K562 (cell line): ENCODE results near the gene TMEM217. TPM values are rescaled to one million over a fixed set of nuclear protein-coding genes. Genes with fewer than 3 reads are reported as not detected.

Source experiments
- ATAC-seq: fragments of 200-7000 bp; cut with Tn5 transposase; 3 replicates; pipeline ENCODE4 v1.9.1; 2020; ENCODE audit warnings: moderate library complexity
- BruUV-seq: library from RNA; stranded (reverse); fragments of 400-500 nt; replicated peaks from 2 replicates; lab custom pipeline; 2021; lab: Mats Ljungman, UMichigan
- CTCF ChIA-PET: fragments of 300-600 bp; formaldehyde crosslinking; extraction: SDS; loops from one replicate; lab custom pipeline; 2021; ENCODE audit warnings: low intra/inter-chr PET ratio; lab: Yijun Ruan, JAX
- POLR2A ChIA-PET: fragments of 300-600, 350-650 bp; sonication (Branson Sonifier 250); formaldehyde crosslinking; extraction: SDS; loops from one replicate; lab custom pipeline; 2021; ENCODE audit warnings: antibody characterized with exemption, inconsistent platforms; lab: Yijun Ruan, JAX
- DNase-seq, 4 experiments: peaks; one replicate each; pipeline versions ENCODE4 v3.0.0 to v3.0.0-alpha.2; 2011 to 2018; ENCODE audit warnings: low spot score in 3 of 4, mixed read lengths in 3 of 4; ENCODE audit errors: extremely low read depth in 1 of 4
- FAIRE-seq: peaks from 2 replicates; lab custom pipeline; 2011; peaks lifted over from hg19 to GRCh38; lab: Jason Lieb, UNC
- H2AFZ ChIP-seq: 2 replicates; pipeline ENCODE4 v1.6.0; 2011; ENCODE audit warnings: low read depth, low read length, control low read depth, inconsistent platforms
- H3K27ac ChIP-seq: fragments of 200-600 bp; 3 replicates; pipeline ENCODE4 v1.8.0; 2011; ENCODE audit warnings: low read depth, mild to moderate bottlenecking, control low read depth, inconsistent platforms, low read length, moderate library complexity, mixed read lengths; ENCODE audit errors: extremely low read depth
- H3K27me3 ChIP-seq, 2 experiments: fragments of 300-600 bp in 1 of 2; 2 replicates in 1 of 2; 3 replicates in 1 of 2; pipeline versions ENCODE4 v1.6.0 to v1.8.0; 2011; ENCODE audit warnings: inconsistent platforms in 2 of 2, low read length in 2 of 2, mild to moderate bottlenecking in 1 of 2, mixed read lengths in 1 of 2, moderate library complexity in 1 of 2; ENCODE audit not compliant: control insufficient read depth in 2 of 2, insufficient read depth in 2 of 2
- H3K36me3 ChIP-seq: fragments of 300-600 bp; 3 replicates; pipeline ENCODE4 v1.8.0; 2011; ENCODE audit warnings: mild to moderate bottlenecking, low read length, inconsistent platforms; ENCODE audit not compliant: control insufficient read depth, insufficient read depth
- H3K4me1 ChIP-seq, 2 experiments: fragments of 200-600 bp in 1 of 2; replicated peaks in 1 of 2; 2 replicates in 1 of 2; 3 replicates in 1 of 2; pipeline versions ENCODE4 v1.5.1 to v1.8.0; 2011; ENCODE audit warnings: inconsistent platforms in 2 of 2, low read length in 2 of 2, mild to moderate bottlenecking in 1 of 2, mixed read lengths in 1 of 2, moderate library complexity in 1 of 2; ENCODE audit not compliant: control insufficient read depth in 2 of 2, insufficient read depth in 2 of 2
- H3K4me2 ChIP-seq: 2 replicates; pipeline ENCODE4 v1.6.1; 2011; ENCODE audit warnings: low read length, control low read depth, inconsistent platforms, mixed read lengths; ENCODE audit not compliant: insufficient read depth
- H3K4me3 ChIP-seq: fragments of 200-600 bp; sonication (generic), shearing (Covaris generic); 2 replicates; pipeline ENCODE4 v1.5.1; 2016; ENCODE audit warnings: control low read depth, inconsistent platforms
- H3K79me2 ChIP-seq: fragments of 200-600 bp; 3 replicates; pipeline ENCODE4 v1.8.0; 2011; ENCODE audit warnings: low read length, inconsistent platforms; ENCODE audit not compliant: control insufficient read depth, insufficient read depth
- H3K9ac ChIP-seq, 2 experiments: 2 replicates each; pipeline versions ENCODE4 v1.6.0 to v1.6.1; 2011; ENCODE audit warnings: low read depth in 2 of 2, low read length in 2 of 2, control low read depth in 1 of 2, inconsistent platforms in 1 of 2, mild to moderate bottlenecking in 1 of 2, mixed read lengths in 1 of 2; ENCODE audit not compliant: insufficient read depth in 1 of 2
- H3K9me1 ChIP-seq: one replicate; pipeline ENCODE4 v1.6.0; 2011; ENCODE audit warnings: inconsistent platforms, mild to moderate bottlenecking, low read length, moderate library complexity; ENCODE audit not compliant: control insufficient read depth, insufficient read depth
- H3K9me3 ChIP-seq: replicated peaks from 2 replicates; pipeline ENCODE4 v1.5.1; 2011; ENCODE audit warnings: low read depth, low read length, inconsistent platforms; ENCODE audit not compliant: control insufficient read depth, insufficient read depth
- H4K20me1 ChIP-seq: replicated peaks from 2 replicates; pipeline ENCODE4 v1.6.1; 2011; ENCODE audit warnings: low read length, inconsistent platforms, mixed read lengths; ENCODE audit not compliant: control insufficient read depth, insufficient read depth
- FOXP1 ChIP-seq: sonication (generic); formaldehyde crosslinking; IDR thresholded peaks from 2 replicates; pipeline ENCODE4 v1.8.0; 2022; ENCODE audit warnings: mild to moderate bottlenecking, missing genetic modification reagents
- GATAD2A ChIP-seq: fragments of 450-650 bp; IDR thresholded peaks from 2 replicates; pipeline ENCODE4 v1.6.1; 2017
- JUN ChIP-seq, 2 experiments: sonication (generic) in 1 of 2; formaldehyde crosslinking in 1 of 2; IDR thresholded peaks; 2 replicates each; pipeline versions ENCODE4 v1.6.1 to v1.8.0; 2012 to 2022; ENCODE audit warnings: borderline replicate concordance in 2 of 2, mild to moderate bottlenecking in 2 of 2, improper control_type of control experiment in 1 of 2, low read depth in 1 of 2, low read length in 1 of 2, missing genetic modification reagents in 1 of 2
- KLF1 ChIP-seq: fragments of 450-650 bp; IDR thresholded peaks from 2 replicates; pipeline ENCODE4 v1.6.1; 2016; ENCODE audit warnings: missing genetic modification characterization, missing compliant biosample characterization
- L3MBTL2 ChIP-seq: fragments of 450-650 bp; IDR thresholded peaks from 2 replicates; pipeline ENCODE4 v1.6.1; 2016; ENCODE audit warnings: mild to moderate bottlenecking, moderate library complexity
- LARP7 ChIP-seq: fragments of 450-650 bp; IDR thresholded peaks from 2 replicates; pipeline ENCODE4 v1.6.1; 2016
- PPARD ChIP-seq: fragments of 250-450 bp; sonication (Bioruptor Pico); IDR thresholded peaks from 2 replicates; pipeline ENCODE4 v1.8.0; 2022; ENCODE audit warnings: inconsistent platforms, mild to moderate bottlenecking, moderate library complexity
- RCOR1 ChIP-seq, 2 experiments: IDR thresholded peaks; 2 replicates each; pipeline ENCODE4 v1.6.1; 2012; ENCODE audit warnings: low read depth in 2 of 2, low read length in 2 of 2, borderline replicate concordance in 1 of 2, improper control_type of control experiment in 1 of 2
- SRF ChIP-seq, 2 experiments: fragments of 250-450, 450-650 bp in 1 of 2; sonication (Bioruptor Pico) in 1 of 2; sonication (generic) in 1 of 2; formaldehyde crosslinking; IDR thresholded peaks; 2 replicates each; pipeline versions ENCODE4 v1.5.0 to v1.5.1; 2020 to 2022; ENCODE audit warnings: mild to moderate bottlenecking in 1 of 2, missing genetic modification reagents in 1 of 2
- WGBS: fragments of 100-300 bp; shearing (Covaris generic); methylation state at CpG from one replicate; pipeline ENCODE4 v1.1.6; 2016; ENCODE audit warnings: low coverage, mixed read lengths; ENCODE audit not compliant: insufficient coverage; ENCODE audit errors: missing lambda C conversion rate; 5-methylcytosine and 5-hydroxymethylcytosine counted together
- in situ Hi-C: fragments of 300-500 bp; cut with MboI; formaldehyde crosslinking; loops from 4 replicates; pipeline ENCODE4 v1.15.0; 2018; ENCODE audit warnings: inconsistent platforms, mixed read lengths
- intact Hi-C: fragments of 100-400 bp; cut with micrococcal nuclease; formaldehyde crosslinking; loops from 2 replicates; pipeline ENCODE4 v1.14.2; 2022
- polyA plus RNA-seq, 8 experiments: library from polyadenylated mRNA; depleted of rRNA in 4 of 8; stranded (reverse) in 5 of 8; unstranded in 3 of 8; fragments of >200 nt; fragmentation: Nextera tagmentation in 2 of 8; fragmentation: Illumina TruSeq in 1 of 8; extraction: Ambion mirVana in 2 of 8; extraction: Trizol in 1 of 8; gene quantifications; 2 replicates each; pipeline versions ENCODE4 v1.2.1 to v1.2.3, GENCODE V29; 2011 to 2014; ENCODE audit warnings: inconsistent platforms in 1 of 8, missing spikeins in 1 of 8
- total RNA-seq, 7 experiments: library from RNA; depleted of rRNA in 6 of 7; stranded (reverse); fragments of >200 nt in 6 of 7; fragmentation: Illumina TruSeq in 2 of 7; extraction: Trizol in 2 of 7; gene quantifications; 2 replicates each; pipeline versions ENCODE4 v1.2.1 to v1.2.3, GENCODE V29; 2011 to 2021; ENCODE audit warnings: low replicate concordance in 1 of 7
- TF ChIP-seq, protein P1 (sequence below): fragments of 450-650 bp; formaldehyde crosslinking; IDR thresholded peaks from 2 replicates; pipeline ENCODE4 v1.4.0; 2020; ENCODE audit warnings: mild to moderate bottlenecking, moderate library complexity
- TF ChIP-seq, protein P2 (sequence below): fragments of 450-650 bp; IDR thresholded peaks from 2 replicates; pipeline ENCODE4 v1.6.1; 2016; ENCODE audit warnings: antibody characterized with exemption
- TF ChIP-seq, protein P3 (sequence below): fragments of 250-450 bp; sonication (Bioruptor Pico); IDR thresholded peaks from 2 replicates; pipeline ENCODE4 v1.6.1; 2021; ENCODE audit warnings: mild to moderate bottlenecking
- TF ChIP-seq, protein P4 (sequence below): sonication (generic); formaldehyde crosslinking; IDR thresholded peaks from 2 replicates; pipeline ENCODE4 v1.8.0; 2022; ENCODE audit warnings: mild to moderate bottlenecking, missing genetic modification reagents, borderline replicate concordance

The TMEM217 gene
- total and polyA plus RNA-seq, 9 of the 15 experiments (the other 6 are each of a cell fraction or from before 2014, with no cell fraction given), result 1.3 to 8.0 (median 1.9) TPM

DNA sequence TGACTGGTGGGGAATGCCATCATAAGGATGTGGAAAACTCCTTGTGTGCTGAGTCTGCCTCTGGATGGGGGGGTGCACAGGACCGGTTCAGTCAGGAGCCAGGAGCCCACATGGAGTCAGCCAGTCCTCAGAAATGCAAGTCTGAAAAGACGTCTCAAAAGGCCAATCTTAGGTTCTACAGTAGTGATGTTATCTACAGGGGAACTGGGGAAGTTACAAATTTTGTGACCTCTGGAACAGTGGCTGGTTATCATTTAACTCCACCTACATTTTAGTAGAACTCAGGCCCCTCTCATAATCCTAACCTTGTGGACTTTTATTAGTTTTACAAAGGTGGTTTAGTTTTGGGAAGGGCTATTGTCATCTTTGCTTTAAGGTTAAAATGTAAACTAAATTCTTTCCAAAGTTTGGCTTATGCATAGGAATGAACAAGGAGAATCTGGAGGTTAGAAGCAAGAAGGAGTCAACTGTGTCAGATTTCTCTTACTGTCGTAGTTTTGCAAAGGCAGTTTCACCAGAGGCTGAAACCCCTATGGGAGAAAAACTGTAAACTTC, 14.1 kb downstream of the TMEM217 start (continued):
- TF ChIP-seq JUN (IDR thresholded peaks at IDR 0.05; ENCODE audit: borderline replicate concordance, low read depth, low read length), result no peak
- TF ChIP-seq JUN (CRISPR knock-in tag; IDR thresholded peaks at IDR 0.05; ENCODE audit: borderline replicate concordance), result no peak
- no peak for TF ChIP-seq KLF1 (tag)
- TF ChIP-seq RCOR1 (IDR thresholded peaks at IDR 0.05; ENCODE audit: borderline replicate concordance in 1 of 2, low read depth in 2 of 2, low read length in 2 of 2), result peak in 1 of 2 experiments; percentile 78; a peak in 2 of 4 replicates
- no peak for TF ChIP-seq SRF (CRISPR knock-in tag; IDR thresholded peaks at IDR 0.05)
- peak; percentile 90 for TF ChIP-seq L3MBTL2
- no peak for TF ChIP-seq PPARD (CRISPR knock-in tag)
- TF ChIP-seq, protein P1, sequence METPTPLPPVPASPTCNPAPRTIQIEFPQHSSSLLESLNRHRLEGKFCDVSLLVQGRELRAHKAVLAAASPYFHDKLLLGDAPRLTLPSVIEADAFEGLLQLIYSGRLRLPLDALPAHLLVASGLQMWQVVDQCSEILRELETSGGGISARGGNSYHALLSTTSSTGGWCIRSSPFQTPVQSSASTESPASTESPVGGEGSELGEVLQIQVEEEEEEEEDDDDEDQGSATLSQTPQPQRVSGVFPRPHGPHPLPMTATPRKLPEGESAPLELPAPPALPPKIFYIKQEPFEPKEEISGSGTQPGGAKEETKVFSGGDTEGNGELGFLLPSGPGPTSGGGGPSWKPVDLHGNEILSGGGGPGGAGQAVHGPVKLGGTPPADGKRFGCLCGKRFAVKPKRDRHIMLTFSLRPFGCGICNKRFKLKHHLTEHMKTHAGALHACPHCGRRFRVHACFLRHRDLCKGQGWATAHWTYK (CRISPR knock-in tag), result peak; percentile 98

DNA sequence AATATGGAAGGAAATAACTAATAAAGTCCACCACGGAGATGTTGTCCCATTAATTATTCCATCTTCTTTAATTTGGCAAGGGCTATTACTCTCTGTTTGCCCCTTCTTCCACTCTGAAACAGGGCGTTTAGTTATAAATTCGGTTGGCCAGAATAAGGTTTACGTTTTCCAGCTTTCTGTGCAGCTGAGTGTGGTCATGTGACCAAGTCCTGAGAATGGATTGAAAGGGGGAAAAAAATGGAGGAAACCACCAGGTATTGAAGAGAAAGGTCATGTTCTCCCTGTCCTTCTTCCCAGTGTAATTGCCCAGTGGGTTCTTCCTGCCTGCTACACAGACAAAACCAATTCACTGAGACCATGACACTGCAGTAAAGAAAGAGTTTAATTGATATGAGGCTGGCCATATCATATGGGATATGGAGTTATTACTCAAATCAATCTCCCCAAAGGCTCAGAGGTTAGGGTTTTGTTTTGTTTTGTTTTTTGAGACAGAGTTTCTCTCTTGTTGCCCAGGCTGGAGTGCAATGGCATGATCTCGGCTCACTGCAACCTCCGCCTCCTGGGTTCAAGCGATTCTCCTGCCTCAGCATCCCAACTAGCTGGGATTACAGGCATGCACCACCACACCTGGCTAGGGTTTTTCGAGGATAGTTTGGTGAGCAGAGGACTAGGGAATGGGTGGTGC, 14.7 kb downstream of the TMEM217 start:
- ChIA-PET POLR2A (interaction anchor here (0.7 to 2.5 kb wide), 7 partner anchors 11 to 376 kb away, joined by 3 to 10 read pairs (median 4); partner anchors contain the start of genes TBC1D22B and TMEM217), CTCF (no interaction called here)
- DNase-seq, result no peak
- no peaks in the 10 kb centered on the region for H4K20me1 ChIP-seq
- no peaks in the 10 kb centered on the region for H3K9me1 ChIP-seq
- peak overlapping the region; percentile 79 for H2AFZ ChIP-seq
- H3K4me2 ChIP-seq, result peak overlapping the region; percentile 49
- WGBS, result 47% methylated on average over 8 of the region's 8 CpGs
- ATAC-seq, result no peak
- intact Hi-C loops, result loop anchor here (5.0 kb wide), 1 partner anchor 59 kb away; no protein-coding TSS in a partner anchor
- peak; percentile 11 for FAIRE-seq
- no TSS peak for BruUV-seq
- H3K27me3 ChIP-seq, result no peaks in the 10 kb centered on the region
- no peaks in the 10 kb centered on the region for H3K79me2 ChIP-seq
- H3K4me1 ChIP-seq, result peaks cover 25 to 64% of the 10 kb centered on the region in 2 experiments
- no peak overlapping the region; a peak in 1 of 4 replicates for H3K9ac ChIP-seq
- in situ Hi-C loops, result no loop called here
- H3K9me3 ChIP-seq, result no peaks in the 10 kb centered on the region
- H3K27ac ChIP-seq, result peak overlapping the region; percentile 65
- H3K36me3 ChIP-seq, result no peaks in the 10 kb centered on the region; the same call in 2 of the 3 replicates
- no peak overlapping the region for H3K4me3 ChIP-seq
- TF ChIP-seq, protein P2, sequence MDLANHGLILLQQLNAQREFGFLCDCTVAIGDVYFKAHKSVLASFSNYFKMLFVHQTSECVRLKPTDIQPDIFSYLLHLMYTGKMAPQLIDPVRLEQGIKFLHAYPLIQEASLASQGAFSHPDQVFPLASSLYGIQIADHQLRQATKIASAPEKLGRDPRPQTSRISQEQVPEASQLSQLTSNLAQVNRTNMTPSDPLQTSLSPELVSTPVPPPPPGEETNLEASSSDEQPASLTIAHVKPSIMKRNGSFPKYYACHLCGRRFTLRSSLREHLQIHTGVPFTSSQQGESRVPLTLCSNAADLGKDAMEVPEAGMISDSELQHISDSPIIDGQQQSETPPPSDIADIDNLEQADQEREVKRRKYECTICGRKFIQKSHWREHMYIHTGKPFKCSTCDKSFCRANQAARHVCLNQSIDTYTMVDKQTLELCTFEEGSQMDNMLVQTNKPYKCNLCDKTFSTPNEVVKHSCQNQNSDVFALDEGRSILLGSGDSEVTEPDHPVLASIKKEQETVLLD, result 0 out of 2 replicates have a peak, but pooled peaks have one; percentile 51
- TF ChIP-seq, protein P3, sequence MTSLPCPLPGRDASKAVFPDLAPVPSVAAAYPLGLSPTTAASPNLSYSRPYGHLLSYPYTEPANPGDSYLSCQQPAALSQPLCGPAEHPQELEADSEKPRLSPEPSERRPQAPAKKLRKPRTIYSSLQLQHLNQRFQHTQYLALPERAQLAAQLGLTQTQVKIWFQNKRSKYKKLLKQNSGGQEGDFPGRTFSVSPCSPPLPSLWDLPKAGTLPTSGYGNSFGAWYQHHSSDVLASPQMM (CRISPR knock-in tag), result no peak
- 0 out of 2 replicates have a peak, but pooled peaks have one; percentile 14 for TF ChIP-seq GATAD2A
- TF ChIP-seq FOXP1, result 0 out of 2 replicates have a peak, but pooled peaks have one; percentile 32
- TF ChIP-seq, protein P4, sequence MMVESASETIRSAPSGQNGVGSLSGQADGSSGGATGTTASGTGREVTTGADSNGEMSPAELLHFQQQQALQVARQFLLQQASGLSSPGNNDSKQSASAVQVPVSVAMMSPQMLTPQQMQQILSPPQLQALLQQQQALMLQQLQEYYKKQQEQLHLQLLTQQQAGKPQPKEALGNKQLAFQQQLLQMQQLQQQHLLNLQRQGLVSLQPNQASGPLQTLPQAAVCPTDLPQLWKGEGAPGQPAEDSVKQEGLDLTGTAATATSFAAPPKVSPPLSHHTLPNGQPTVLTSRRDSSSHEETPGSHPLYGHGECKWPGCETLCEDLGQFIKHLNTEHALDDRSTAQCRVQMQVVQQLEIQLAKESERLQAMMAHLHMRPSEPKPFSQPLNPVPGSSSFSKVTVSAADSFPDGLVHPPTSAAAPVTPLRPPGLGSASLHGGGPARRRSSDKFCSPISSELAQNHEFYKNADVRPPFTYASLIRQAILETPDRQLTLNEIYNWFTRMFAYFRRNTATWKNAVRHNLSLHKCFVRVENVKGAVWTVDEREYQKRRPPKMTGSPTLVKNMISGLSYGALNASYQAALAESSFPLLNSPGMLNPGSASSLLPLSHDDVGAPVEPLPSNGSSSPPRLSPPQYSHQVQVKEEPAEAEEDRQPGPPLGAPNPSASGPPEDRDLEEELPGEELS, result 0 out of 2 replicates have a peak, but pooled peaks have one; percentile 30
- 0 out of 2 replicates have a peak, but pooled peaks have one; percentile 54 for TF ChIP-seq LARP7
